ENCODE measurements around the gene GLT1D1.

Gene GLT1D1

DNA sequence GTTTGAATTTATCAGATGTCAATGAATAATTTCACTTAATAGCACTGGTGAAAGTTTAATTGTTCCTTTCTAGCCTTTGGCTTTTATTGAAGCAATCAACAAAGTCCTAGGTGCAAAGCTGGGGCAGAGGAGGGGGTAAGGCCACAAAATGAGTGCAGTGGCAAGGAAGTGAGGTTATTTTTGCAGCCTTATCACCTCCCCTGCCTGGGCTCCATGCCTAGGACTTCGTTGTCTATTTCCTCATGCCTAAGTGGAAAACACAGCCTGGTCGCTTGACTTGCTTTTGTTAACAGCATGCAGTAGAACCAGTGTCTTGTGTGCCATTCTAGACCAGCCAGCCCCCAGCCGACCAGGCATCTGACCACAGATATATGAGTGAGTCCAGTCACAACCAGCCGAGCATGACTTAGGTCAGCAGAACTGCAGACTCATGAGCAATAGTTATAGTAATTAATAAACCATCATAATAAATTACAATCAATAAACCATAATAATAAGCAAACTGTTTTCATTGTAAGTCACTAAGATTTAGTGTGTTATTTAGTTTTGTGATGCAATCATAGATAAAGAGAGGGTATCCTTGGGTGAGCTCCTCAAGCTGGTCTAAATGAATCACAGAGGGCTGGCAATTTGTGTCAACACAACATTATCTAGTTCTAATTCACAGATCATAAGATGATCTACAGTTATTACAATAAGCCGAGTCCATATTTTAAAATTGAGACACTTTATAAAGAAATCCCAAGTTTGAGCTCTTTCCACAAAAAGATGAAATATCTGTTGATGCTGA lies 156.8 kb downstream of the GLT1D1 start:
- no peak overlapping the region for H3K4me3 ChIP-seq (ENCODE audit: low read depth in 1 of 2, low read length in 2 of 2)
- H3K9me3 ChIP-seq (ENCODE audit: insufficient read depth, low read length, severe bottlenecking) = no peaks in the 10 kb centered on the region
- TF ChIP-seq EZH2 (IDR thresholded peaks at IDR 0.05; ENCODE audit: borderline replicate concordance, low read depth, low read length, severe bottlenecking) (no peak), CTCF (IDR thresholded peaks at IDR 0.05; ENCODE audit: borderline replicate concordance, extremely low read depth, low read length, poor library complexity, severe bottlenecking) (no peak)
- no peak overlapping the region for H2AFZ ChIP-seq (ENCODE audit: low read depth, low read length)
- no peak overlapping the region for H3K4me2 ChIP-seq (ENCODE audit: insufficient read depth, low read length)
- no peaks in the 10 kb centered on the region for H3K4me1 ChIP-seq (ENCODE audit: insufficient read depth, low read length)
- no peak overlapping the region for H3K9ac ChIP-seq (ENCODE audit: low read depth, low read length)
- ATAC-seq (ENCODE audit: insufficient read depth, low read depth) (no peak), DNase-seq (no peak)
- H3K79me2 ChIP-seq (ENCODE audit: insufficient read depth, low read length) = no peaks in the 10 kb centered on the region
- no peaks in the 10 kb centered on the region for H4K20me1 ChIP-seq (ENCODE audit: insufficient read depth, low read length)
- H3K27me3 ChIP-seq (ENCODE audit: insufficient read depth, low read length, poor library complexity) = no peaks in the 10 kb centered on the region
- H3K36me3 ChIP-seq (ENCODE audit: insufficient read depth, low read length) = no peaks in the 10 kb centered on the region
- H3K27ac ChIP-seq (ENCODE audit: low read length) = no peak overlapping the region

DNA sequence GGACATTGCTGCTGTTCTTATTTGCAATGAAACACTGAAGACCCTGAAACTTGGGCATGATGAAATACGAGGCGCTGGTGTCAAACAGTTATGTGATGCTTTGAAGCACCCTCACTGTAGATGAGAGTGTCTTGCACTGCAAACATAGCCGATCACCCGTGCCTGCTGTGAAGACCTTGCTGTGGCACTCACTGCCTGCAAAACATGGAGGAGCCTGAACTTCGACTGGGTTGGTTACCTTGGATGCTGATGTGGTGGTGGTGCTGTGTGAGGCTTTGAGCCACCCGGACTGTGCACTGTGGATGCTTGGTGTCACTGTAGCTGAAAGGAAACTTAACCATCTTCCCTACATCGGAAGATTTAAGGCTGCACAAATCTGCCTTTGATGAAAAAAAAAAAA lies 162.9 kb downstream of the GLT1D1 start:
- Histone ChIP-seq H3K9ac (ENCODE audit: low read depth, low read length) (no peak overlapping the region), H3K4me2 (ENCODE audit: insufficient read depth, low read length) (no peak overlapping the region), H3K36me3 (ENCODE audit: insufficient read depth, low read length) (no peaks in the 10 kb centered on the region), H4K20me1 (ENCODE audit: insufficient read depth, low read length) (no peaks in the 10 kb centered on the region), H2AFZ (ENCODE audit: low read depth, low read length) (no peak overlapping the region), H3K9me3 (ENCODE audit: insufficient read depth, low read length, severe bottlenecking) (peaks cover 9% of the 10 kb centered on the region), H3K4me3 (ENCODE audit: low read depth in 1 of 2, low read length in 2 of 2) (no peak overlapping the region), H3K79me2 (ENCODE audit: insufficient read depth, low read length) (no peaks in the 10 kb centered on the region), H3K27me3 (ENCODE audit: insufficient read depth, low read length, poor library complexity) (no peaks in the 10 kb centered on the region), H3K27ac (ENCODE audit: low read length) (no peak overlapping the region), H3K4me1 (ENCODE audit: insufficient read depth, low read length) (no peaks in the 10 kb centered on the region)
- DNase-seq = no peak
- TF ChIP-seq CTCF (IDR thresholded peaks at IDR 0.05; ENCODE audit: borderline replicate concordance, extremely low read depth, low read length, poor library complexity, severe bottlenecking) (no peak), EZH2 (IDR thresholded peaks at IDR 0.05; ENCODE audit: borderline replicate concordance, low read depth, low read length, severe bottlenecking) (no peak)
- no peak for ATAC-seq (ENCODE audit: insufficient read depth, low read depth)

GRCh38 chr12:129025055-129025454 lies 171.8 kb downstream of the GLT1D1 start:
- Histone ChIP-seq H2AFZ (ENCODE audit: low read depth, low read length) (no peak overlapping the region), H3K27me3 (ENCODE audit: insufficient read depth, low read length, poor library complexity) (no peaks in the 10 kb centered on the region), H3K4me3 (ENCODE audit: low read depth in 1 of 2, low read length in 2 of 2) (no peak overlapping the region), H3K27ac (ENCODE audit: low read length) (no peak overlapping the region), H3K4me1 (ENCODE audit: insufficient read depth, low read length) (no peaks in the 10 kb centered on the region), H4K20me1 (ENCODE audit: insufficient read depth, low read length) (no peaks in the 10 kb centered on the region), H3K36me3 (ENCODE audit: insufficient read depth, low read length) (no peaks in the 10 kb centered on the region), H3K4me2 (ENCODE audit: insufficient read depth, low read length) (no peak overlapping the region), H3K9me3 (ENCODE audit: insufficient read depth, low read length, severe bottlenecking) (peaks cover 5% of the 10 kb centered on the region), H3K9ac (ENCODE audit: low read depth, low read length) (no peak overlapping the region), H3K79me2 (ENCODE audit: insufficient read depth, low read length) (no peaks in the 10 kb centered on the region)
- TF ChIP-seq CTCF (IDR thresholded peaks at IDR 0.05; ENCODE audit: borderline replicate concordance, extremely low read depth, low read length, poor library complexity, severe bottlenecking) (no peak), EZH2 (IDR thresholded peaks at IDR 0.05; ENCODE audit: borderline replicate concordance, low read depth, low read length, severe bottlenecking) (no peak)
- DNase-seq = no peak
- no peak for ATAC-seq (ENCODE audit: insufficient read depth, low read depth)

Data from DND-41 (cell line).